DOHH2 (cell line): Measurements from ENCODE around the gene SELENON.

Source experiments
- H3F3A ChIP-seq: fragments of 200-600 bp; sonication (generic), shearing (Covaris generic); 2 replicates; pipeline ENCODE4 v1.6.0; 2016; ENCODE audit warnings: antibody characterized with exemption, mild to moderate bottlenecking; ENCODE audit not compliant: control insufficient read depth, insufficient read depth
- H3K27ac ChIP-seq: fragments of 200-600 bp; sonication (generic); 2 replicates; pipeline ENCODE4 v1.5.1; 2014; ENCODE audit warnings: low read depth, mild to moderate bottlenecking, low read length, moderate library complexity
- H3K27me3 ChIP-seq: fragments of 200-600 bp; sonication (generic); 2 replicates; pipeline ENCODE4 v1.6.1; 2014; ENCODE audit warnings: mild to moderate bottlenecking, low read length, mixed read lengths; ENCODE audit not compliant: control insufficient read depth
- H3K36me3 ChIP-seq: fragments of 200-600 bp; sonication (generic); 2 replicates; pipeline ENCODE4 v1.6.1; 2014; ENCODE audit warnings: mild to moderate bottlenecking, low read length, moderate library complexity, mixed read lengths; ENCODE audit not compliant: control insufficient read depth
- H3K4me1 ChIP-seq: fragments of 200-600 bp; sonication (generic); 2 replicates; pipeline ENCODE4 v1.6.1; 2014; ENCODE audit warnings: mild to moderate bottlenecking, low read length, mixed read lengths; ENCODE audit not compliant: control insufficient read depth
- H3K4me2 ChIP-seq: fragments of 200-600 bp; sonication (generic); 2 replicates; pipeline ENCODE4 v1.6.0; 2014; ENCODE audit warnings: mild to moderate bottlenecking, low read length, moderate library complexity
- H3K4me3 ChIP-seq: fragments of 200-600 bp; sonication (generic); 2 replicates; pipeline ENCODE4 v1.5.1; 2014; ENCODE audit warnings: mild to moderate bottlenecking, low read length, mixed read lengths
- H3K79me2 ChIP-seq: fragments of 200-600 bp; sonication (generic); 2 replicates; pipeline ENCODE4 v1.6.1; 2014; ENCODE audit warnings: mild to moderate bottlenecking, low read length, mixed read lengths; ENCODE audit not compliant: control insufficient read depth
- H3K9me2 ChIP-seq: fragments of 200-600 bp; sonication (generic); replicated peaks from 2 replicates; pipeline ENCODE4 v1.6.1; 2014; ENCODE audit warnings: mild to moderate bottlenecking, low read length, mixed read lengths; ENCODE audit not compliant: control insufficient read depth
- H3K9me3 ChIP-seq: fragments of 200-600 bp; sonication (generic); 2 replicates; pipeline ENCODE4 v1.6.1; 2014; ENCODE audit warnings: antibody characterized with exemption, low read length, mixed read lengths; ENCODE audit not compliant: control insufficient read depth, insufficient read depth
- H4K20me1 ChIP-seq: fragments of 200-600 bp; sonication (generic); 2 replicates; pipeline ENCODE4 v1.6.0; 2014; ENCODE audit warnings: low read depth, mild to moderate bottlenecking, antibody characterized with exemption, low read length, moderate library complexity; ENCODE audit not compliant: control insufficient read depth, insufficient read depth
- CTCF ChIP-seq: fragments of 200-600 bp; sonication (generic); IDR thresholded peaks from one replicate; pipeline ENCODE4 v1.5.1; 2014; ENCODE audit warnings: antibody characterized with exemption, mild to moderate bottlenecking, low read depth, low read length; ENCODE audit not compliant: poor library complexity, severe bottlenecking
- EZH2phosphoT487 ChIP-seq: fragments of 200-600 bp; sonication (generic); IDR thresholded peaks from 2 replicates; pipeline ENCODE4 v1.6.1; 2017; ENCODE audit warnings: borderline replicate concordance, mild to moderate bottlenecking, antibody characterized with exemption, low read length, moderate library complexity, mixed read lengths

Gene SELENON

GRCh38 chr1:25867210-25867991 lies 67.4 kb downstream of the SELENON start:
- Histone ChIP-seq H3K27ac (no peak overlapping the region), H3F3A (no peaks in the 10 kb centered on the region), H3K36me3 (no peaks in the 10 kb centered on the region), H3K4me3 (no peak overlapping the region), H3K79me2 (no peaks in the 10 kb centered on the region), H3K27me3 (no peaks in the 10 kb centered on the region), H3K9me2 (no peaks in the 10 kb centered on the region), H3K9me3 (no peaks in the 10 kb centered on the region), H3K4me2 (no peak overlapping the region), H3K4me1 (peaks cover 22% of the 10 kb centered on the region), H4K20me1 (no peaks in the 10 kb centered on the region)
- TF ChIP-seq EZH2phosphoT487 (no peak), CTCF (no peak)
